Heart right ventricle (tissue), 16 donors: ENCODE results near the gene CACNA2D4. TPM values are rescaled to one million over a fixed set of nuclear protein-coding genes. Genes with fewer than 3 reads are reported as not detected.

Experiments used
- ATAC-seq, 8 donors: fragments of 200-7000 bp; cut with Tn5 transposase; one replicate each; pipeline ENCODE4 v1.9.1; 2020; ENCODE audit warnings: mild to moderate bottlenecking in 8 of 8, moderate library complexity in 8 of 8, moderate number of reproducible peaks in 1 of 8
- DNase-seq, 2 donors: peaks; one replicate each; pipeline ENCODE4 v3.0.0-alpha.2; 2020
- H3K27ac ChIP-seq, 10 donors: fragments of 200-600 bp; sonication (generic) in 2 of 10; one replicate each; pipeline versions ENCODE4 v1.5.0 to v1.8.0; 2020 to 2022; ENCODE audit warnings: mild to moderate bottlenecking in 3 of 10
- H3K27me3 ChIP-seq, 7 donors: fragments of 200-600 bp; one replicate each; pipeline ENCODE4 v1.8.0; 2021 to 2022; ENCODE audit warnings: mild to moderate bottlenecking in 2 of 7
- H3K36me3 ChIP-seq, 9 donors: fragments of 200-600 bp; sonication (generic) in 1 of 9; one replicate each; pipeline versions ENCODE4 v1.5.0 to v1.8.0; 2020 to 2022; ENCODE audit warnings: mild to moderate bottlenecking in 2 of 9
- H3K4me1 ChIP-seq, 9 donors: fragments of 200-600 bp; sonication (generic) in 1 of 9; one replicate each; pipeline versions ENCODE4 v1.5.0 to v1.8.0; 2020 to 2022; ENCODE audit warnings: mild to moderate bottlenecking in 4 of 9
- H3K4me3 ChIP-seq, 10 donors: fragments of 200-600 bp; sonication (generic) in 2 of 10; one replicate each; pipeline versions ENCODE4 v1.5.0 to v1.8.0; 2020 to 2022; ENCODE audit warnings: mild to moderate bottlenecking in 7 of 10, moderate library complexity in 2 of 10
- H3K9me3 ChIP-seq, 11 donors: fragments of 200-600 bp in 10 of 11; sonication (generic) in 2 of 11; one replicate each; pipeline versions ENCODE4 v1.5.0 to v1.8.0; 2013 to 2022; ENCODE audit warnings: mild to moderate bottlenecking in 2 of 11, control low read depth in 1 of 11, moderate library complexity in 1 of 11
- WGBS, 2 donors: extraction: QIAGEN DNeasy Blood & Tissue Kit; methylation state at CpG; one replicate each; pipeline ENCODE4 v1.1.7; 2013; ENCODE audit warnings: inconsistent platforms in 1 of 2; 5-methylcytosine and 5-hydroxymethylcytosine counted together
- intact Hi-C, 10 donors: fragments of 100-400 bp; cut with DNase I; formaldehyde crosslinking; loops; one replicate each; pipeline versions ENCODE4 v1.11.1 to v1.14.2; 2022
- polyA plus RNA-seq, 2 donors: library from polyadenylated mRNA; stranded (reverse); fragments of 200-250 nt; gene quantifications; one replicate each; pipeline ENCODE4 v1.2.3, GENCODE V29; 2013
- total RNA-seq, 10 donors: library from RNA; stranded (reverse); fragmentation: NEBNext Ultra II Directional in 3 of 10; extraction: Animal tissue kit (Norgen Biotek cat#: 25700) in 3 of 10; gene quantifications; one replicate each; pipeline versions ENCODE4 v1.2.1 to v1.2.4, GENCODE V29; 2021 to 2023
- TF ChIP-seq, protein P1 (sequence below), 9 donors: fragments of 200-600 bp; sonication (generic) in 2 of 9; IDR thresholded peaks; one replicate each; pipeline versions ENCODE4 v1.5.0 to v1.8.0; 2021 to 2022; ENCODE audit warnings: antibody characterized with exemption in 9 of 9, mild to moderate bottlenecking in 5 of 9, moderate library complexity in 1 of 9
- donor health status: Arrhythmogenic right ventricular cardiomyopathy.
- donor health status: ischemic (EF 13 %, LVEDD 7.1; RV severe dilation, severe dysfunction).
- donor health status: healthy with polysubstance abuse.
- donor health status: DM: no; HTN: yes; CAD: no.
- donor health status: DM: no; HTN: no; CAD: no.
- donor health status: ischemic (EF 25% LVEDD 6.9; RV normal size, moderate dysfunction).
- donor health status: ischemic (EF 25% LVEDD 5.7; RV mildly dilated, moderate dysfunction).
- donor health status: healthy.
- donor health status: DM: yes; HTN: yes; CAD: no.
- donor health status: Ischemic cardiomyopathy.
- donor health status: ischemic (EF 35%, LVEDD 5.7; RV mildly dilated, moderate dysfunction).
- donor health status: nonischemic (EF 11% LVEDD 7.7; RV severe dilation, severe dysfunction).
- donor health status: DM: yes; HTN: yes; CAD: no.
- donor health status: PGD.
- donor health status: ischemic (EF 29% LVEDD 5.4; RV normal size, mild dysfunction).
- donor health status: nonischemic (EF 23%, LVEDD 6.1; RV moderate dilation, normal function).

CACNA2D4 gene
- total and polyA plus RNA-seq, 12 donors, result 0.19 to 6.2 (median 0.95) TPM

DNA sequence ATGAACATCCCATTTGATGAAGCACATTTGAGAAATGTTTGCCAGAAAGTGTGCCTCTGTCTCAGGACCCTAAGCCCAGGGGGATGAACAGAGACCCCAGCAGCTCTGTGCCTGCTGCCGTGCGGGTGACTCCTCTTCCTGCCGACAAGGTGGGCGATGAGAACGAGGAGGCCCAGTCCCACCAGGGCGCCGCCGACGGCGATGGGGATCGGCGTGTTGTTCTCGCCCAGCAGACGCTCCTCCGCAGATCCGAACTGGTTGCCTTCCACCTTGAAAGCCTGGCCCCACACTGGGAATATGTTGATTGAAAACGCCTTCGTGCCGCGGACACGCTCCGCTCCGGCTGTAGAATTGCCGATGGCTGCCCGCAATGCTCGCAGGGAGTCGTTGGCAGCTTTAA is 54.0 kb downstream of the CACNA2D4 start:
- no peak for ATAC-seq

DNA sequence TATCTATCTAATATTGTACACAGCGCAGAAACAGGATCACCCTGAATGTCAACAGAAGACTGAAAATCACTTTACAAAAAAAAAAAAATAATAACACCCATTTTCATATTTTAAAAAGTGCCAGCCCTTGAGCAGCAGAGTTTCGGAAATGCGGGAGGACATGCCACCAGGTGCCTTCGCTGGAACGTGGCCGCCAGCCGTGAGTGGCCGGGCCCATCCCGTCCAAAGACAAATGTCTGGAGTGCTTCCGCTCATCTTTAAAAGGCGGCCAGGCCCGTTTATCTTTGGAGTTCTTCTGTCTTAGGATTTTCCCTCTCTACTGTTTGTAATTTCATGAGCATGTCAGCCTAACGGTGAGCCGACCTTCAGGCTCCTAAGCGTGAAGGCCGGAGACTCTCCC is 54.6 kb downstream of the CACNA2D4 start:
- TF ChIP-seq, protein P1, sequence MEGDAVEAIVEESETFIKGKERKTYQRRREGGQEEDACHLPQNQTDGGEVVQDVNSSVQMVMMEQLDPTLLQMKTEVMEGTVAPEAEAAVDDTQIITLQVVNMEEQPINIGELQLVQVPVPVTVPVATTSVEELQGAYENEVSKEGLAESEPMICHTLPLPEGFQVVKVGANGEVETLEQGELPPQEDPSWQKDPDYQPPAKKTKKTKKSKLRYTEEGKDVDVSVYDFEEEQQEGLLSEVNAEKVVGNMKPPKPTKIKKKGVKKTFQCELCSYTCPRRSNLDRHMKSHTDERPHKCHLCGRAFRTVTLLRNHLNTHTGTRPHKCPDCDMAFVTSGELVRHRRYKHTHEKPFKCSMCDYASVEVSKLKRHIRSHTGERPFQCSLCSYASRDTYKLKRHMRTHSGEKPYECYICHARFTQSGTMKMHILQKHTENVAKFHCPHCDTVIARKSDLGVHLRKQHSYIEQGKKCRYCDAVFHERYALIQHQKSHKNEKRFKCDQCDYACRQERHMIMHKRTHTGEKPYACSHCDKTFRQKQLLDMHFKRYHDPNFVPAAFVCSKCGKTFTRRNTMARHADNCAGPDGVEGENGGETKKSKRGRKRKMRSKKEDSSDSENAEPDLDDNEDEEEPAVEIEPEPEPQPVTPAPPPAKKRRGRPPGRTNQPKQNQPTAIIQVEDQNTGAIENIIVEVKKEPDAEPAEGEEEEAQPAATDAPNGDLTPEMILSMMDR (IDR thresholded peaks at IDR 0.05), result no peak
- ATAC-seq (no peak), DNase-seq (no peak)
- peaks cover 0 to 8% (median 0%) of the 10 kb centered on the region in 11 donors for H3K9me3 ChIP-seq
- no peak overlapping the region for H3K27ac ChIP-seq
- 86 to 92% methylated on average over 16 of the region's 16 CpGs for WGBS, 2 donors
- no peaks in the 10 kb centered on the region for H3K4me1 ChIP-seq
- no peaks in the 10 kb centered on the region for H3K36me3 ChIP-seq
- no peak overlapping the region for H3K4me3 ChIP-seq
- intact Hi-C loops, result no loop called here
- H3K27me3 ChIP-seq, result peaks cover 0 to 51% (median 35%) of the 10 kb centered on the region in 7 donors

More for the DNA sequence above, 54.0 kb downstream of the CACNA2D4 start:
- WGBS, 2 donors, result 42% methylated on average over 27 of the region's 27 CpGs
- TF ChIP-seq, protein P1 (IDR thresholded peaks at IDR 0.05), result no peak
- Histone ChIP-seq H3K4me1 (no peaks in the 10 kb centered on the region), H3K27ac (no peak overlapping the region), H3K36me3 (no peaks in the 10 kb centered on the region), H3K9me3 (peaks cover 0 to 15% (median 0%) of the 10 kb centered on the region in 11 donors), H3K4me3 (no peak overlapping the region), H3K27me3 (peaks cover 0 to 55% (median 35%) of the 10 kb centered on the region in 7 donors)
- DNase-seq, result no peak
- intact Hi-C loops, result no loop called here

- no peak for DNase-seq
- H3K9me3 ChIP-seq, result peaks cover 0 to 2% (median 0%) of the 10 kb centered on the region in 11 donors
- no peaks in the 10 kb centered on the region for H3K36me3 ChIP-seq
- ATAC-seq, result no peak
- intact Hi-C loops, result no loop called here
- peaks cover 0 to 49% (median 44%) of the 10 kb centered on the region in 7 donors for H3K27me3 ChIP-seq
- TF ChIP-seq, protein P1 (IDR thresholded peaks at IDR 0.05), result no peak
- H3K4me3 ChIP-seq, result no peak overlapping the region
- H3K27ac ChIP-seq, result no peak overlapping the region
- H3K4me1 ChIP-seq, result no peaks in the 10 kb centered on the region
Measured at GRCh38 chr12:1862973-1863372, 55.5 kb downstream of the CACNA2D4 start.

DNA sequence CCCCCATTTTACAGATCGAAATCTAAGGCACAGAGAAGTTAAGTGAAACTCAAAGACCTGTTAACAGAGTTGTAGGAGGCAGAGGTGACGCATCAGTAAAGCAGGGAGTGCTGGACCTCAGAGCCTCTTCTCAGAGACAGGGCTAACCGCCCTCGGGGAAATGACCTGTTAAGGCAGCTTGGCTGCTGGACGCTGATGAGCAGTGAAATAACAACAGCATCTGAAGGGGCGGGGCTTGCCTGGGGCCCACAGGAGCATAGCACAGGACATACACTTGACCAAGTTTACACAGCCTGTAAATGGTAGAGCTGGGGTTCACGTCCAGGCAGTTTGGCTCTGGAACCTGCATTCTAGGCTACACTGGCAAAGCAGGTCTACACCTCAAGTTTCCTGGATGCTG is 58.8 kb downstream of the CACNA2D4 start:
- no peak overlapping the region for H3K4me3 ChIP-seq
- TF ChIP-seq, protein P1 (IDR thresholded peaks at IDR 0.05), result no peak
- intact Hi-C loops, result loop anchor here in 1 of 10 donors (10.0 kb wide), 1 partner anchor 45 kb away; no protein-coding TSS in a partner anchor
- H3K36me3 ChIP-seq, result no peaks in the 10 kb centered on the region
- H3K27ac ChIP-seq, result no peak overlapping the region
- H3K27me3 ChIP-seq, result peaks cover 0 to 26% (median 11%) of the 10 kb centered on the region in 7 donors
- no peaks in the 10 kb centered on the region for H3K4me1 ChIP-seq
- WGBS, 2 donors, result 70 to 82% methylated on average over 7 of the region's 7 CpGs
- no peak for DNase-seq
- H3K9me3 ChIP-seq, result peaks cover 0 to 27% (median 13%) of the 10 kb centered on the region in 11 donors
- no peak for ATAC-seq
